Smooth muscle cell of the brain vasculature (primary cell): ENCODE results near the gene PMPCB.

ENCODE experiments used
- DNase-seq: peaks from one replicate; pipeline ENCODE4 v3.0.0-alpha.2; 2012; ENCODE audit warnings: low read depth, low spot score

The PMPCB gene

GRCh38 chr7:103317009-103317408 is 19.8 kb downstream of the PMPCB start:
- no peak for DNase-seq

DNA sequence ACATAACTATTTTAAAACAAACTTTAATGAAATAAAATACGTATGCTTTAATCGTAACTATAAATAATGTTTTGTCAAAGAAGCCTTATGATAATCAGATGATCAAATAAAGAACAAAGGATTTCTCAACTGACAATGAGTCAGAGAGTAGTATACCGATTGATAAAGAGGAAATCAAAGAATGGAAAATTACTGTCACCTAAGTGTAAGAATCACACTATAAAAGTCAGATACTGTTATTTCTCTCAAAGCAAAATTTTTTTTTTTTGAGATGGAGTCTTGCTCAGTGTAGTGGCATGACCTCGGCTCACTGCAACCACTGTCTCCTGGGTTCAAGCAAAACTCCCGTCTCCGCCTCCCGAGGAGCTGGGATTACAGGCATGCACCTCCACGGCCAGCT is 28.5 kb downstream of the PMPCB start:
- DNase-seq = no peak

DNA sequence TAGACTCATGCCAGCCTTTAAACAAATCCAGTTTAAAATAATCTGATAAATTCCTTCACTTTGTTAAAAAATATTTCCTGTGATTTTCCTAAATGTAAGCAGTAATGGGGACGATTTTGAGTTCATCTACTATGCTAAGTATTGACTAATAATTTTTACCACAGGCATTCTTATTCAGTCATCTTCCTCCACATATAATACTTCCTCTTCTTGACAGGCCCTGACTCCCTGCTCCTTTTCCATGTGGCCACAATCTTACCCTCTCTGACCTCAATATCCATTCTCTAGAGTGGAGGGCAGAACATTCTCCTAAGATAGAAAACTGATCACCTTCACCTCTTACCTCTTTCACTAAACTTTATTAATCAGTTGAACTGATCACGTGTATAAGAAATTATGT is 39.5 kb downstream of the PMPCB start:
- no peak for DNase-seq

DNA sequence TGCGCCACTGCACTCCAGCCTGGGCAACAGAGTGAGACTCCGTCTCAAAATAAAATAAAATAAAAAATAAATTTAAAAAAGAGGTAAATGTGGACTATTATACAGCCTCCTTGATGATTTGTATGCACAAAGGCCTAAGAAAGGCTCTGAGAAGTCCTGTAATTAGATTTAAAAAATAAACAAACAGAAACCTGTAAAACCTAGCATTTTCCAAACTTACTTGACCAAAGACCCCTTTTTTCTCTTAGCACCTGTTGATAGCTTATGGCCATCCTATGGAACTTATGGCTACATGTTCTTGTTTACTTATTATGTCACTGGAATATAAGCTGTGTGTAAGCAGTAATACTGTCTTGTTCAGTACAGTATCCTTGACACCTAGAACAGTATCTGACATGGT is 41.6 kb downstream of the PMPCB start:
- DNase-seq = no peak

DNA sequence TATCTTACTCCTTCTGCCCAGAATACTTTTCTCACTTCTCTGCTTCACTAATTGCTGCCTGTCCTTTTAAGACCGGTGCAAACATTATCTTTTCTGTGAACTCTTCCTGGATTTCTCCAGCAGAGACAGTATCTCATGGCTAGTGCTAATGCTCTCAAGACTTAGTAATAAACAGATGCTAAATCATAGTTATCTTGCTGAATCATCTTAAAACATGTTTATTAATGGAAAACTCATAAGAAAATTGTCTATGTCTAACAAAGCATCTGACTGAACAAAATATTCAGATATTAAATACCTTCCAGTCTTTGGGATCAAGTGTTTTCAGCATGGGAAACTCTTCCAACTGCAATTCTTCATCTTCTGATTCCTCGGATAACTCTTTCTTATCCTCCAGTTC is 44.2 kb downstream of the PMPCB start:
- no peak for DNase-seq

DNA sequence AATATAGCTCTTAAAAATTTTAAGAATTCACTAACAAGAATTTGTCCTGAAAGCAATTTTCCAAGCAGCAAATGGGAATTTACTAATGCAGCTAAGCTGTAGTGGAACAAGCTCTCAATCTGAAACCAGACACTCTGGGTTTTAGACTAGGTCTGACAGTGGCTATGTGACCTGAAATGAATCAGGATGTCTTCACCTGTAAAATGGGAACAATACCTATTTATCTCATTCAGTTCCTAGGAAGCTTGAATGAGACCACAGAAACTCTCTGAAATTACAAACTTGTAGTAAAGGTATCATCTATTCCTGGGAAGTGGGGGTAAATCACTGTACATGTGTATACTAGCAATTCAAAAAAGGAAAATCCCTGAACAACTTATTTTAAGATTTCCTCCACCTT is 46.1 kb downstream of the PMPCB start:
- DNase-seq = no peak

GRCh38 chr7:103343758-103344452 is 46.7 kb downstream of the PMPCB start:
- no peak for DNase-seq

DNA sequence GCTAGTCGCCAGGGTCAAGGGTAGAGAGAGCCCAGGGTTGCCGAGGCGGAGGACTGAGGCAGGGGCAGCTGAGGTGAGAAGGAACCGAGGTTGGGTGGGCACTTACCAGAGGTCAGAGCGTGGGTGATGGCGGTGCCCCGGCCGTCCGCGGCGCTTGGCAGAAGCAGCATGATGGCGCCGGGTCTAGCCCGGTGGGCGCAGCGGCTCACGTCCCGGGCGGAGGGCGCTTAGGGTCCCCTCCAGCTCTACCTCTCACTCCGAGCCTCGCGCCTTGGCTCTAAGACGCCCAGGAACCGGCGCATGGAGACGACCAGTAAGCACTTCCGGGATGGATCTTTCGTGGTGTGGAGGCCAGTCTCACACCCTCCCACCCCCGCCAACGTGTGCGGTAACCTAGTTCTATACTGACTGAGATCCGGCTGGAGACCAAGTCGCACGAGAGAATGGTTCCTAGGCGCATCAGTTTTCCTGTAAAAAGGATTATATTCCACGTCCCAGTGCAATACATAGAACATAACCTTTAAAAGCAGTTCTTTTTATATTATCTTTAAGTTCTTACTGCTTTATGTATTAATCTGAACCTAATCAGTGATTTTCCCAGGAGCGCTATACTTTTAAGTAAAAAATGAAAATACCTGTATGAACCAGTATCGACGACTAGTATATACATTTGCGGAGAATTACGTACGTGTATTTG is 47.4 kb downstream of the PMPCB start, which contains the start of gene DNAJC2:
Gene DNAJC2, minus strand, starts transcription at position 315 of the 697 bp plus-strand sequence. Its CDS starts 145 bp downstream, at position 170.
- DNase-seq = peak; percentile 78

DNA sequence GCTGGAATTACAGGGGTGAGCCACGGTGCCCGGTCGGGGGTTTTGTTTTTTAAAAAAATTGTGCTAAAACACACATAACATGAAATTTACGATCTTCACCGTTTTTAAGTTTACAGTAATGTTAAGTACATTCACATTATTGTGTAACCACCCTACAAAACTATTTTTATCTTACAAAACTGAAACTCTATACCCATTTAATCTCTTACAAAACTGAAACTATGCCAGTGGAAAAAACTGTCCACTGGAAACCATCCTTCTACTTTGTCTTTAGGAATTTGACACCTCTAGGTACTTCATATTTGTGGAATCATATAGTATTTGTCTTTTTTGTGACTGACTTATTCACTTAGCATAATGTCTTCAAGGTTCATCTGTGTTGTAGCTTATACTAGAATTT is 49.2 kb downstream of the PMPCB start:
- DNase-seq = no peak

DNA sequence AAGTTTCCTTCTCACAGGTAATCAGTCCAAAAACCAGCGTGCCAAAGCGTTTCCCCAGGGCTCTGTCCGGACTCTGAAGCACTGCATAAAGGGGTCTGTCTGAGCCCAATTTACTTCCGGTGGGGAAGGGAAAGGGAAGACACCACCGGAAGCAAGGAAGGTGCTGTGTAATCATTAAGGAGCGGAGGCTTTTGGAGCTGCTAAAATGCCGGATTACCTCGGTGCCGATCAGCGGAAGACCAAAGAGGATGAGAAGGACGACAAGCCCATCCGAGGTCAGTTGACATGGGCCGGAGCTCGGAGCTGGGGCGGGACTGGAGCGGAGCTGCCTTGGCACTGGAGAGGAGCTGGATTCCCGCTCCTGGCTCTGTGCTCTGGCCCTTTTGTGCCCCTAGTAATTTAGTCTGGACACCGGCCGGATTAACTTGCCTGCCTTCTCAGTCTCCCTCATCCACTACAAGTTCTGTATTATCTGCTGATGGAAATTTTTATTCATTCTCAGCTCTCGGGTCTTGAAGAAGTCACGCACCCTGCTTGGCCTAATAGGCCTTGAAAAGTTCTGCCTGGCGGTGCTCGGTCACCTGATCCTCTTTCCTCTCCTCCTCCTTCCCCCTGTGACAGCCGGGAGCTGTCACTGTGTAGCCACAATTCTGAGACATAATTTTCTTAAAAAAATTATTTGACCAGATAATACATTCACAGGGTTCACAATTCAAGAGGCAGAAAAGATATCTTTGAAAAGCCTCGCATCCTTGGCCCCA is 50.5 kb downstream of the PMPCB start, which contains the start of gene PSMC2:
Gene PSMC2, plus strand, starts transcription at position 137 of the 761 bp plus-strand sequence. Its CDS starts 69 bp downstream, at position 206.
- DNase-seq = peak; percentile 72

GRCh38 chr7:103348452-103348851 is 51.2 kb downstream of the PMPCB start:
- no peak for DNase-seq

DNA sequence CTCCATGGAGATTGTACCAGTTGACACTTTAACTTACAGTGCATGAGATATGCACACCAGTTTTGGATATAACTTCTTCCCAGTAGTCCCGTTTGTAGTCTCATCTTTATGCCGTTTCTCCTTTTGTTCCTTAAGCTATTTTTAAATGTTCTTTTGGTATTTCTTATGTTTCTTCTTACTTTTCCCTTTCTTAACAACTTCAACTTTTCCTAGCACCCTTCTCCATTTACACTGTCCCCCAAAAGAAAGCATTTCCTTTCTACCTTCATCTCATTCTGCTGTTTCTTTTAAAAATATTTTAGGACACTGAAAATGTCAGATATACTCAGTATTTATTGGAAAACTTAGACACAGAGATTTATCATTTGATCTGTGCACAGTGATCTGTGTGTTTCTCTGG is 51.7 kb downstream of the PMPCB start:
- DNase-seq = no peak

- DNase-seq = no peak
Measured at GRCh38 chr7:103349805-103350204, 52.6 kb downstream of the PMPCB start.
